SHP77 treated with DMSO at 0.1 percent for 48 hours (cell line): Measurements from ENCODE around the gene UBE2N.
"Not testable (repeated sequence)": the region's sequence is repeated elsewhere in the genome, so short reads cannot be mapped to it uniquely, and the experiment has no call there.

Experiments used
- DNase-seq: peaks from one replicate; lab custom pipeline; 2025; lab: John Stamatoyannopoulos, UW

Gene UBE2N

GRCh38 chr12:93411060-93411459, 30.7 kb downstream of the UBE2N start:
- DNase-seq, result not testable (repeated sequence)

DNA sequence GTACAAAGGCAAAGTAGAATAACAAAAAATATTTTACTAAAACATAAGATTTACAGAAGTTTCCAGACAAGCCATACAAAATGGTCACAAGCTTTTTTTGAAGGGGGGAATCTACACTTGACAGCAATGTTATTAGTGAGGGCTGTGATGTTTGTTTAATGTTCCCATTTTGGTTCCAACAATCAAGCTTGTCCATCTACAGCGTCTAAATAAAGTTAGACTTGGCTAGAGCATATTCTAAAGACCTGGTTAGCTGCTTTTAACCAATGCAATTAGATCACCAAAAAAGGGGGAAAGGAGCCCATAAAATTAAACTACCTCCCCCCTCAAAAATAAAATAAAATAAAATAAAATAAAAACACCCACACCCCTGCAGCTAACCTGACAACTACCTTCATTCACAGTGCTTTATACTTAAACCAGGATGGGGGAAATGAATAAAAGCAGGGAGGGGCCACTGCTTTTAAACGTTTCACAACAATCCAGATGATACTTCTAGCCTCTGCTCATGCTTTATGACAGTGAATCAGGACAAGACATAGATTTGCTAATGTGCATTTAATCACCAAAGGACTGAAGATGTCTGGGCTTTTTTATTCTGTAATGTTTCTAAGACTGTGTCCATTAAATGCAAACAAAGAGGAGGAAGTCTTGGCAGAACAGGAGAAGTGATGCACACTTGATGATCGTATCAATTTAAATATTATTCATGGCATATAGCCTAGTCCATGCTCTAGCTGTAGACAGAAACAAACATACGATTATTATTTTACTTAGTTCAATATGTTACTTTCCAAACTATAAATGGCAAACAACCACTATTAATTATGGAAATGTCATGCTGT, 32.2 kb downstream of the UBE2N start:
- not testable (repeated sequence) for DNase-seq

- DNase-seq, result no peak
Observed at GRCh38 chr12:93408813-93409212, 32.9 kb downstream of the UBE2N start.

DNA sequence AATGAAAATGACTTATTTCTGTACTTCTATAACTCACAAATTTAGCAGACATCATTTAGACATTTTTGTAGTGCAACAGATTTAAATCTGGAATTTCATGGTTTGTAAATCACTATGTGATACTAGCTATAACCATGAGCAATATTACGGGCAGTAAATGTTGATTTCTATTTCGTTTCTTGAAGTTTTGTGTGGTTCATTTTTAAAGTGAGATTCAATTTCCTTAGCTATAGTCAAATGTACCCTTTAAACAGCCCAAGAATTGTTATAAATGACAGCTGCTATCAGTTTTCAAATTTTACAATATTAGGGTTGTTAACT, 33.8 kb downstream of the UBE2N start:
- no peak for DNase-seq

DNA sequence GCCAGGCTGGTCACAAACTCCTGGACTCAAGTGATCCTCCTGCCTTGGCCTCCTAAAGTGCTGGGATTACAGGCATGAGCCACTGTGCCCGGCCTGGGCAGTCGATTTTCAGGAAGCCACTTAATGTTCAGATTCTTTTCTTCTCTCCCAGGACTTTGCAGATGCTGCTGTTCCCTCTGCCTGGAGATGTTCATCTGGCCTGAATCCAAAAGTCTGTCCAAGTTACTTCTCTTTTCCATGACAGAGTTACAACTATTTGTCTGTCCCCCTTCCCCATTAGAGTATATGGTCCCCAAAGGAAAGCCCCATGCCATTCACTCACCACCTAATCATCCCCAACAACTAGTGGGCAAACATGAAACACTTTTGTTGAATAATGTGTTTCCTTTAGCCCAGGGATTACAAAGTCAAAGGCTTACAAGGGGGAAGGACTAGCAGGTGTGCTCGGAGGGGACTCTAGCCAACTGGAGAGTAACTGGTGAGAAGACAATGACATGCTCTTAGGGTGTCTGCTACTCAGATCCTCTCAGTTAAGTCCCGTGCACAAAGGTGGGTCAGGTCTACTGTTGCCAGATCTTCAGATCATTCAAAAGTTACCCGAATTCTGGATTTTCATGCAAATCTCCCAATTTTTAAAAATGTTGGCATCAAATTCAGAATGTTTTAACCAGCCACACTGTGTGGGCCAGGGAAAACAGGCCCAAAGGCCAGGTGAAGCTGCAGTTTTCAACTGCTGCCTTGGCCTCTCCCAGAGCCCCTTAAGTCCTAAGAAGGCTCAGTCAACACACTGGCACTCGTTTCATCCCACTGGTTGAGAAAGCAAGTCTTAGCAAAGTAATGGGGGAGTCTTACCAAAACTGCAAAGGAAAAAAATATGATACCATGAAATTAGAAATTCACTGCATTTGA, 34.4 kb downstream of the UBE2N start:
- DNase-seq, result no peak

DNA sequence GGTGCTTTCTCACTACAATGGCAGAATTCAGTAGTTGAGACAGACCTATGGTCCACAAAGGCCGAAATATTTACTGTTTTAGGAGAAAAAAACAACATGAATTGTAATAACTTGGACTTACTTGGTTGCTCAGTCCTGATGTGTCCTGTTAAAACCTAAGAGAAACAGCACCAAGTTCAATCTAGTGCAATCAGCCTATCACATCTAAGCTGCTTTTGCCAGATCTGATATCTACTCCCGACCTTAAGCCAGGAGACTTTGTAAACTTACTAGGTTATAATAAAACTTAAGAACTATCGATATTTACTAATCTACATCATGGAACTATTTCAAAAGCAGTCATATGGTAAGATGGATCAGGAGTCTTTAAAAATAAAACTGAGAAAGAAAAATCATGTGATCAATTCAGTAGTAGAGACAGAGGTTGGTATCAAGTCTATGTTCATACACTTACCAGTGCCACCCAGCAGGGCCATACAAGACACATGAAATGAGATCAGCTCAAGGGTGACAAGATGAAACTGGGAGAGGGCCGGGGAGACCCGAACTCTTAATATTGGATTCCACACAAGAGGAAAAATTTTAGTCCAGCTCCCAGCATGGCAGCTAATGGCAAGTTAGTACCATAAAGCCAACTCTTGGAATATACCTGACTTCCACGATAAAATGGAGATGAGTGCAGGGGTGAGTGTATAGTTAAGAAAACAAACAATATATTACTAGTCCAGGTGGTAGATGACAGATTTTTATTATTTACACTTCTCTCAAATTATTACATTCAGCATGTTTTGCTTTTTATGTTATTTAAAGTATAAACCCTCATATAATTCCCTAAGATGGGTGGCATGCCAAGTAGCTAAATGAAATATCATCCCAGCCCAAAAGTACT, 36.5 kb downstream of the UBE2N start:
- DNase-seq, result no peak

- no peak for DNase-seq
Observed at GRCh38 chr12:93403988-93404803, 37.6 kb downstream of the UBE2N start.

DNA sequence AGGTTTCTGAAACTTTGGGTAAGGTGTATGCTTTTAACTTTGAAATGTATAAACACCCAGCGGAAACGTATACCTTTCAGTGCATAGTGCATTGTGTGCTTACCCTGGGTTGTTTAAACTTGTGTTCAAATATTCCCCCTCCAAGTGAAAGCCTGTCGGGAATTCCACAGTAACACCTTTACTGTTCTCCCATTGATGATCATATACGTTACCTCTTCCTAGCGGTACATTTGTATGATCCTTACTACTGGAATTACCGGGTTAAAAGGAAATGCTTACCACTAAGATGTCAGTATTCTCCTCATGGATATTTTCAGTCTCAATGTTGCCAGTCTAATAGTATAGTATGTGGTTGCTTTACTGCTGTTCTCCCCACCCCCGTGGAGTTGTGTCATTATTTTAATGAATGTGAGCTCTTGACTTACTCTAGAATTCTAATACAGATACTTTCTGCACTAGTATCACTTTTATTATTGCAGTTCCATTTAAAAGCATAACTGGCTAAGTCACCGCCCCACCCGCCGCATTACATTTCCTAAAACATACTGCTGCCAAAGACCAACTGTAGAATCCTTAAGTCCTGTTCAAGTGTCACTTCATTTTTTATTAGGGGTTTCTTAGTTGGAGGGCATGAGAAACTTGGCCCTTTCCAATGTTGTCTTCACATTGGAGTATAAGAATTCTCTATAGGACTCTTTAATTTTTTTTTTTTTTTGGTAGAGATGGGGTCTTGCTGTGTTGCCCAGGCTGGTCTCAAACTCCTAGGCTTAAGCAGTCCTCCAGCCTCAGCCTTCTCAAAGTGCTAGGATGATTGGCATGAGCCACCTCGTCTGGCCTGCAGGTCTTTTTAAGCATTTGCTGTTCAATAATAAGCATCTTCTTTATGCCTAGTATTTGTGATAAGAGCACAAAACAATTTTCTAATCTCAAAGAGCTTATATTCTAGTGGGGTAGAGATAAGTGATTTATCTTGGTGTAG, 39.1 kb downstream of the UBE2N start:
- DNase-seq, result no peak

GRCh38 chr12:93399183-93399863, 42.4 kb downstream of the UBE2N start:
- not testable (repeated sequence) for DNase-seq

DNA sequence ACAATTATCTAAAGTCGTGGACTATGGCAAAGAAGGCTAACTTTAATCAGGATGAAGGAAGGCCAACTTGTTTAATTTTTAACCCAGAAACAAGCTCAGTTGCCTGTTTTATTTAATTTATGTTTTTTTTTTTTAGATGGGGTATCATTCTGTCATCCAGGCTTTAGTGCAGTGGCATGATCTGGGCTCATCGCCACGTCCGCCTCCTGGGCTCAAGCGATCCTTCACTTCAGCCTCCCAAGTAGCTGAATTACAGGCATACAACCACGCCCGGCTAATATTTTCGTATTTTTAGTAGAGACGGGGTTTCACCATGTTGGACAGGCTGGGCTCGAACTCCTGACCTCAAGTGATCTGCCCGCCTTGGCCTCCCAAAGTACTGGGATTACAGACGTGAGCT, 44.3 kb downstream of the UBE2N start:
- DNase-seq, result no peak

GRCh38 chr12:93393425-93393824, 48.3 kb downstream of the UBE2N start:
- no peak for DNase-seq

- DNase-seq, result no peak
Observed at GRCh38 chr12:93390549-93391297, 51.0 kb downstream of the UBE2N start.

- DNase-seq, result no peak
Observed at GRCh38 chr12:93390031-93390430, 51.7 kb downstream of the UBE2N start.

- DNase-seq, result no peak
Observed at GRCh38 chr12:93387780-93388179, 54.0 kb downstream of the UBE2N start.

GRCh38 chr12:93381976-93382437, 59.7 kb downstream of the UBE2N start:
- not testable (repeated sequence) for DNase-seq

DNA sequence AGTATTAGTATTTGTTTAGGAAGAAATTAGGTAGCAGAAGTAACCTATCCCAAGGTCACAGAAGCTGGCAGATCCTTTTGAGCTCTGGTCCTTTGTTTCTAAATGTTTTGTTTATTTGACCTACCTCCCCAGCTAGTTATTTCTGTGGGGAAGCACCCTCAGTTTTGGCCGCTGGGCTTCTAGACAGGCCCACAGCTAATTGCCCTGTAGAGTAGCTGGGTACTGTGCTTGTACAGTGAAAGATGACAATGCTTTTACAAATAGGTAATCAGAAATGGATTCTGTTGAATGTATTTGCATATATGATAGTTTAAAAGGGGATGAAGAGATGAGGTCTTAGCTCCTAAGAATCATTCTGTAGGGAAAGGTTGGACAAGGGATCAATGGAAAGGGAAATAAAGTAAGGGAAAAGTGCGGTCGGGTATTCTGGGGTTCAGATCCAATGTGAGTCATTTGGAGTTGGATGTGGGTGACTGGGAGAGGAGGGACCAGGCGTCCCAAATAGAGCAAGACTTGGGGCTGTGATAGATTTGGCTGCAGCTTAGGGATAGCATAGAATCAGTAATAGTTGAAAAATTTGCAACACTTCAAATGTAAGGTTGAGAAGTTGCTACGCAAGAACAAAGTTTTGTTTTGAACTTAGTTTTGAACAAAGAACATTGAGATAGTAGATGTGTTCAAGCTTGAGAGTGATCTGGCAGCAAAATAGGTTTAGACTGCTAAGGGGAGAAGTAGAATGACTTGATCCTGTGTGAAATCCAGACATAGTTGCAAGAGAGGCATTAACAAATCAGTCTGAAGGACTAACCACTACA, 60.4 kb downstream of the UBE2N start:
- no peak for DNase-seq

DNA sequence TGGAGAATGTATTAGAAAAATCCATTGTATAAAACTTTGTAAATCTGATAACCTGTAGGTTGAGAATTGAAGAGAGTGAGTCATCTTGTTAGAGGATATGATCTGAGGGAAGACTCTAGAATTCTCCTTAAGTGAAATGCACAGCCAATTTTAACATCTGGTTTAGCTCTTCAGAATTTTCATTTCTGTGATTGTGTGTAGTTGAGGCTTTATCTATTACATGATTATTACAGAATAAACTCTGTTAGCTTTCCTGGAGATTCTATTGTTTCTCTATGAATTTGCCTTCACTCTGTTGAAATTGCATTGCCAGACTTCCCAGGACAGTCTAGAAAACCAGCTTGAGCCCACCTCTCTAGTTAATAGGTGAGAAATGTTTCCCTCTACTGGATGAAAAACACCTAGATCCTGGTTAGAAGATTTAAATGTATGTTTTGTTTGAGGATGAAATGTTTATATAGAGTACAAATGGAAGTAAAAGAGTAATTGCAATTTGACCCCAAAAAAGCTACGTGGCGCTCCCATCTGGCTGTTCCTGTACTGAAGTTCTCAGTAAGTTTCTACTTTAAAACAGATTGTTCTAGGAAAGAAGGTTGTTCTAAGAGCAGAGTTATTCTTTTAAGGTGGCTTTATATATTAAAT, 61.1 kb downstream of the UBE2N start:
- no peak for DNase-seq
